Ascending aorta (tissue), 2 donors: Measurements from ENCODE around the gene LYPD6B. TPM values are rescaled to one million over a fixed set of nuclear protein-coding genes. Genes with fewer than 3 reads are reported as not detected.

ENCODE experiments used
- DNase-seq, 2 donors: peaks; one replicate each; pipeline ENCODE4 v3.0.0-alpha.2; 2019; ENCODE audit warnings: low spot score in 2 of 2
- H3K27ac ChIP-seq, 2 donors: fragments of 200-600 bp; sonication (generic); one replicate each; pipeline ENCODE4 v1.5.1; 2016 to 2017; ENCODE audit warnings: mild to moderate bottlenecking in 1 of 2
- H3K27me3 ChIP-seq: fragments of 200-600 bp; sonication (generic); one replicate; pipeline ENCODE4 v1.5.1; 2017
- H3K36me3 ChIP-seq, 2 donors: fragments of 200-600 bp; sonication (generic); one replicate each; pipeline ENCODE4 v1.5.1; 2016
- H3K4me1 ChIP-seq, 2 donors: fragments of 200-600 bp; sonication (generic); one replicate each; pipeline ENCODE4 v1.5.1; 2016 to 2017; ENCODE audit warnings: mild to moderate bottlenecking in 1 of 2
- H3K4me3 ChIP-seq, 2 donors: fragments of 200-600 bp; sonication (generic); one replicate each; pipeline ENCODE4 v1.5.1; 2016 to 2017; ENCODE audit warnings: mild to moderate bottlenecking in 1 of 2
- H3K9me3 ChIP-seq, 2 donors: fragments of 200-600 bp; sonication (generic); one replicate each; pipeline ENCODE4 v1.5.1; 2016
- intact Hi-C: fragments of 100-400 bp; cut with DNase I; formaldehyde crosslinking; loops from one replicate; pipeline ENCODE4 v1.15.1; 2023
- total RNA-seq: library from RNA; depleted of rRNA; stranded (reverse); fragments of >200 nt; gene quantifications from one replicate; pipeline ENCODE4 v1.1.0, GENCODE V29; 2016
- TF ChIP-seq, protein P1 (sequence below), 3 experiments: fragments of 200-600 bp in 2 of 3; fragments of 450-650 bp in 1 of 3; sonication (generic) in 2 of 3; IDR thresholded peaks; one replicate each; pipeline ENCODE4 v1.5.1; 2016 to 2019; ENCODE audit warnings: antibody characterized with exemption in 3 of 3, mild to moderate bottlenecking in 1 of 3, moderate library complexity in 1 of 3

Gene LYPD6B
- total RNA-seq, 1 donor from 2014 or later: not detected

- TF ChIP-seq, protein P1, sequence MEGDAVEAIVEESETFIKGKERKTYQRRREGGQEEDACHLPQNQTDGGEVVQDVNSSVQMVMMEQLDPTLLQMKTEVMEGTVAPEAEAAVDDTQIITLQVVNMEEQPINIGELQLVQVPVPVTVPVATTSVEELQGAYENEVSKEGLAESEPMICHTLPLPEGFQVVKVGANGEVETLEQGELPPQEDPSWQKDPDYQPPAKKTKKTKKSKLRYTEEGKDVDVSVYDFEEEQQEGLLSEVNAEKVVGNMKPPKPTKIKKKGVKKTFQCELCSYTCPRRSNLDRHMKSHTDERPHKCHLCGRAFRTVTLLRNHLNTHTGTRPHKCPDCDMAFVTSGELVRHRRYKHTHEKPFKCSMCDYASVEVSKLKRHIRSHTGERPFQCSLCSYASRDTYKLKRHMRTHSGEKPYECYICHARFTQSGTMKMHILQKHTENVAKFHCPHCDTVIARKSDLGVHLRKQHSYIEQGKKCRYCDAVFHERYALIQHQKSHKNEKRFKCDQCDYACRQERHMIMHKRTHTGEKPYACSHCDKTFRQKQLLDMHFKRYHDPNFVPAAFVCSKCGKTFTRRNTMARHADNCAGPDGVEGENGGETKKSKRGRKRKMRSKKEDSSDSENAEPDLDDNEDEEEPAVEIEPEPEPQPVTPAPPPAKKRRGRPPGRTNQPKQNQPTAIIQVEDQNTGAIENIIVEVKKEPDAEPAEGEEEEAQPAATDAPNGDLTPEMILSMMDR (IDR thresholded peaks at IDR 0.05): no peak
- H3K4me1 ChIP-seq: no peaks in the 10 kb centered on the region
- H3K27ac ChIP-seq: no peak overlapping the region
- no peaks in the 10 kb centered on the region for H3K9me3 ChIP-seq
- no peak overlapping the region for H3K4me3 ChIP-seq
- no peaks in the 10 kb centered on the region for H3K27me3 ChIP-seq
- no peaks in the 10 kb centered on the region for H3K36me3 ChIP-seq
- intact Hi-C loops: no loop called here
- DNase-seq: no peak
Measured at GRCh38 chr2:149094217-149095015, 55.9 kb downstream of the LYPD6B start.

- intact Hi-C loops: no loop called here
Measured at GRCh38 chr2:149098701-149099100, 60.2 kb downstream of the LYPD6B start.

DNA sequence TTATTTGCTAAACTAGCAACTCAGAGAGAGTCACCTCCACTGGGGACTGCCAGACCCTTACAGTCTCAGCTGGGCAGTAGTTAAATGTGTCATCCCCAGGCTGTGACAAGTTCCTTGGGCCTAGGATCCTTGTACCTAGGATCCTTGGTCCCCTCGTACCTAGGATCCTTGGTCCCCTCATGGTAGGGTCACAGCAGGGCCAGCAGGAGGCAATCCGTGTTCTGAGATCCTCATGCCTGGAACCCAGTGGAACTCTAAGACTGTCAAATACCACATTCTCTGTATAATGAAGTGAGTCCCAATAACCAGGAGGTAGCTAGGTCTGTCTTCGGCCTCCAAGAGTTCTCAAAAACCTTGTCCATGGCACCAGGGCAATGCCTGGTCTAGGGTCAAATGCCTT lies 60.8 kb downstream of the LYPD6B start:
- H3K27ac ChIP-seq: no peak overlapping the region
- H3K4me1 ChIP-seq: no peaks in the 10 kb centered on the region
- no peaks in the 10 kb centered on the region for H3K36me3 ChIP-seq
- no peaks in the 10 kb centered on the region for H3K9me3 ChIP-seq
- no peak overlapping the region for H3K4me3 ChIP-seq
- TF ChIP-seq, protein P1 (IDR thresholded peaks at IDR 0.05): no peak
- DNase-seq: no peak
- intact Hi-C loops: no loop called here
- H3K27me3 ChIP-seq: no peaks in the 10 kb centered on the region

More at GRCh38 chr2:149098701-149099100, 60.2 kb downstream of the LYPD6B start:
- H3K27me3 ChIP-seq: no peaks in the 10 kb centered on the region
- H3K9me3 ChIP-seq: no peaks in the 10 kb centered on the region
- no peaks in the 10 kb centered on the region for H3K36me3 ChIP-seq
- TF ChIP-seq, protein P1 (IDR thresholded peaks at IDR 0.05): no peak
- no peaks in the 10 kb centered on the region for H3K4me1 ChIP-seq
- no peak overlapping the region for H3K4me3 ChIP-seq
- no peak overlapping the region for H3K27ac ChIP-seq
- no peak for DNase-seq

GRCh38 chr2:149100739-149101699 lies 62.5 kb downstream of the LYPD6B start:
- Histone ChIP-seq H3K4me1 (no peaks in the 10 kb centered on the region), H3K4me3 (peak overlapping the region in 1 of 2 donors; percentile 3), H3K27me3 (no peaks in the 10 kb centered on the region), H3K27ac (no peak overlapping the region), H3K9me3 (peaks cover 0 to 3% of the 10 kb centered on the region in 2 donors), H3K36me3 (no peaks in the 10 kb centered on the region)
- no peak for DNase-seq
- intact Hi-C loops: no loop called here
- TF ChIP-seq, protein P1 (IDR thresholded peaks at IDR 0.05): no peak

DNA sequence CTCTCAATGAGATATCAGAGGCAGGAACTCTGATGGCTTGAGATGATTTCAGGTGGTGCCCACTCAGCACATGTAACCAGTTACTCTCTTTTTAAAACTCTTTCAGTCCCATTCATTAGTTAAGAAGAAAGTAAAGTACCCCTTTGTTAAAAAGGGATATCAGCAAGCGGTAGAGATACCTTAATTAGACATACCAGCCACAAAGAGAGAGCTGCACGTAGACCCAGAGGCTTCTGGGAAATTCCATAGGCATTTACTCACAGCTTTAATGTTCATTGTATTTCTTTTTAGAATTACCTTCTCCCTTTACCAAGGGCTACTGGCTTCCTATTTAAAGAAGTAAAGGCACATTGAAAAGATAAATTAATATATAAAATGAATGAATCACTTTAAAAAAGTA lies 63.3 kb downstream of the LYPD6B start:
- TF ChIP-seq, protein P1 (IDR thresholded peaks at IDR 0.05): no peak
- DNase-seq: no peak
- Histone ChIP-seq H3K27ac (no peak overlapping the region), H3K36me3 (no peaks in the 10 kb centered on the region), H3K4me3 (no peak overlapping the region), H3K4me1 (no peaks in the 10 kb centered on the region), H3K9me3 (peaks cover 0 to 4% of the 10 kb centered on the region in 2 donors), H3K27me3 (no peaks in the 10 kb centered on the region)
- intact Hi-C loops: no loop called here
